ENCODE measurements around the gene SP100. TPM values are rescaled to one million over a fixed set of nuclear protein-coding genes. Genes with fewer than 3 reads are reported as not detected.
"Not testable (repeated sequence)": the region's sequence is repeated elsewhere in the genome, so short reads cannot be mapped to it uniquely, and the experiment has no call there.

The SP100 gene
- polyA plus RNA-seq, 3 donors: 19.1 to 34.9 (median 22.3) TPM

DNA sequence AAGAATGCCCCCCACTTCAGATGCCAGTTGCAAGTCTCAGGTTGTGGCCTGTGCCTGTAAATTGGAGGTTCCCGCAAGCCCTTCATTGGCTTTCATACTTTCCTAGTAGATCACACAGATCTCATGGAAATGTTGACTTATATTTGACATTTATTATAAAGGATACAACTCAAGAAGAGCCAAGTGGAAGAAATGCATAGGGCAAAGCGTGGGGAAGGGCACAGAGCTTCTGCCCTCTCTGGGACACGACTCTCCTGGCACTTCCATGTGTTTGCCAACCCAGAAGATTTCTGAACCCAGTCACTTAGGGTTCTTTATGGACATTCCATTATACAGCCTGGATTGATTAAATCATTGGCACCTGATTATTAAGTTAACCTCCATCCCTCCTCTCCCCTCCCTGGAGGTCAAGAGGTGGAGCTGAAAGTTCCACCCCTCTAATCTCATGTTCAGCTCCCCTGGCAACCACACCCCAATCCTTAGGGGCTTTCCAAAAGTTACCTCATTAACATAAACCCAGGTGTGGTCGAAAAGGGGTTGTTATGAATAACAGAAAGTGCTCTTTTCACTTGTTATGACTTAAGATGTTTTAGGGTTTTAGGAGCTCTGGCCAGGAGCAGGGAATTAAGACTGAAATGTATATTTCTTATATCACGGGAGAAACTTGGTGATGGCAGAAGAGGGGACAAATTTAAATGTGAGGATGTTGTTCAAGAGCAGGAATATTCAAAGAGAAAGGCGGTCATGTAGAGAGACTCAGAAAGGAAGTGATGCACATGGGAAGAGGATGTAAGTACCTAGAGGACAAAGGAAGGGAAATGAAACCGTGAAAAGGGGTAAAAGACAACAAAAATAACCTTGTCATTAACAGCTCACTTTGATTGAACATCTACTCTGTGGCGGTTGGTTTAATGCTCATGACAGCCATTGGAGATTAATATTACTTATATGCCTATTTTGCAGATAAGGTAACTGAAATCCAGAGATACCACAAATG is 31.8 kb downstream of the SP100 start:
- no peak for DNase-seq (ENCODE audit: extremely low read depth in 1 of 11, low read depth in 9 of 11, low spot score in 4 of 11)

DNA sequence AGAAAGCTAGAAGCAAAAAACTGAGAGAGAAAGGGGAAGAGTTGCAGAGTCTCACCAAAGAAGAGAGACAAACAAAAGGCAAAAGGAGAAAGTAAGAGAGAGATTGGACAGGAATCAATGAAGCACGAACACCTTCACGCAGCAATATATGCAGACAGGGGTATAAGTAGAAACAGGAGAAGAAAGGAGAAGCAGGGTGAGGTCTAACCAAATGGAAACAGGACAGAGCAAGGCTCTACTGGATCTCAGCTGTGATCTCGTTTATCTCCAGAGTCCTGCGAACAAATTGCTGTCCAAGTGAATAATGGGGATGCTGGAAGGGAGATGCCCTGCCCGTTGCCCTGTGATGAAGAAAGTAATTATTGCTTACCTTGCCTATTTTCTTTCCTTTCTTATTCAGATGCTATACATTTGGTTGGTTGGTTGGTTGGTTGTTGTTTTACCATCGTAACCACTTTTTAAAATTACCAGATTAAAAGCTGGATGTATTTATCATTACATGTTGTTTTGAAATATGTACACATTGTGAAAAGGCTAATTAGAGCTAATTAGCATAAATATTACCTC is 34.0 kb downstream of the SP100 start:
- DNase-seq (ENCODE audit: extremely low read depth in 1 of 11, low read depth in 9 of 11, low spot score in 4 of 11): no peak

GRCh38 chr2:230453006-230453405 is 37.0 kb downstream of the SP100 start:
- no peak for DNase-seq (ENCODE audit: extremely low read depth in 1 of 11, low read depth in 9 of 11, low spot score in 4 of 11)

DNA sequence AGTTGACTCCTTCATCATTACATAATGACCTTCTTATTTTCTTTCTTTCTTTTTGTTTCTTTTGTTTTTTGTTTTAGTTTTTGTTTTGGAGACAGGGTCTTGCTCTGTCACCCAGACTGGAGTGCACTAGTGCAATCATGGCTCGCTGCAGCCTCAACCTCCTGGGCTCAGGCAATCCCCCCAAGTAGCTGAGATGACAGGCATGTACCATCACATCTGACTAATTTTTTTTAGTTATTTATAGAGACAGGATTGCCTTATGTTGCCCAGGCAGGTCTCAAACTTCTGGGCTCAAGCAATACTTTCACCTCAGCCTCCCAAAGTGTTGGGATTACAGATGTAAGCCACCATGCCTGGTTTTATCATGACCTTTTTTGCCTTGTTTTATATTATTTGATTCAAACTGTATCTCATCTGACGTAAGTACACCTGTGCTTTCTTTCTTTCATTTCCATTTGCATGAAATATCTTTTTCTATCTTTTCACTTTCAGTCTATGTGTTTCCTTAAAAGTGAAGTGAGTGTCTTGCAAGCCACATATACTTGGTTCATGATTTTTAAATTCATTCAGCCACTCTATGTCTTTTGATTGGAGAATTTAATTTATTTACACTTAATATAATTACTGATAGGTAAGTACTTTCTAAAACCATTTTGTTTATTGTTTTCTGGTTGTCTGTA is 39.1 kb downstream of the SP100 start:
- no peak for DNase-seq (ENCODE audit: extremely low read depth in 1 of 11, low read depth in 9 of 11, low spot score in 4 of 11)

DNA sequence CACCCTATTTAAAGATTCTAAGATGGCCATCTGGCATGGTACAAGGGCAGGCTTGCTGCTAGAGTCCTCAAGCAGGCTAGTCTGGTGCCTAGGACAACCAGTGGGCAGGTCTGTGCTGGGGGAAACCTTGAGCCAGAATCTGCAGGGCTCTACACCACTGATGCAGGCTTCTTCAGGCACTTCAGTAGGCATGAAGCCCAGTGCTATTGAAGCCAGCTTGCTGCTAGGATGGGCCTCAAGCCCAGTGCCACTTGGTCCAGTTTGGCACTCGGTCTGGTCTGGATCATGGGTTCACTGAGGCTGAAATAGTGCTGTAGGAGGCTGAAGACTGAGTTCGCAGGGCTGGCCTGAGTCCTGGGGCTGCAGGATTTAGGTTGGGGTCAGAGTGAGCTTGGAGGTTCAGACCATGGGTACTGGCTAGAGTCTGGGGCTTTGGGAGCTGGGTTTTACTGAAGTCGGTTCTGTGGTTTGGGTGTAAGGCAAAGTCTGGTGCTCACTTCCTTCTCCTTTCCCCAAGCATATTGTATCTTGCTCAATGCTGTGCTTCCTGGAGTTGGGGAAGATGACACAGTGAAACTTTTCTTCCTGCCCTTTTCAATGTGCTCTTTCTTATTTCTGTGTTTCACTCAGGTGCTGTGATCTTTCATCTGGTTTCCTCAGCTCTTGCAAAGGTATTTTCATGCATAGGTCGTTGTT is 41.2 kb downstream of the SP100 start:
- no peak for DNase-seq (ENCODE audit: extremely low read depth in 1 of 11, low read depth in 9 of 11, low spot score in 4 of 11)

DNA sequence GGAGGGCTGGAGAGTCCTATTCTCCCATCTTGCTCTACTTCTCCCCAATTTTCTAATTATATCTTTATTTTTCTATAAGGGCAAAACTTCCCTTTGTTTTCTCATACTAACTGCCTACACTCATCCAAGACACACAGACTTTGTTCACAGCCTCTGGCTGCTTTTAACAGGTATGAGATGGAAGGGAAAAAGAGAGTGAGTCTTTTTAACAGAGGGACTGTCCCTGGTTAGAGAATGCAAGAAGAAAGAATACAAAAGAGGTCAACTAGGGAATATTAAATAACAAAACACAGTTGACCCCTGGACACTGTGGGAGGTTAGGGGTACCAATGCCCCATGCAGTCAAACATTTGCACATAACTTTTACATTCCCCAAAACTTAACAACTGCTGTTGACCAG is 41.8 kb downstream of the SP100 start:
- DNase-seq (ENCODE audit: extremely low read depth in 1 of 11, low read depth in 9 of 11, low spot score in 4 of 11): no peak

- no peak for DNase-seq (ENCODE audit: extremely low read depth in 1 of 11, low read depth in 9 of 11, low spot score in 4 of 11)
Observed at GRCh38 chr2:230459216-230459615, 43.2 kb downstream of the SP100 start.

DNA sequence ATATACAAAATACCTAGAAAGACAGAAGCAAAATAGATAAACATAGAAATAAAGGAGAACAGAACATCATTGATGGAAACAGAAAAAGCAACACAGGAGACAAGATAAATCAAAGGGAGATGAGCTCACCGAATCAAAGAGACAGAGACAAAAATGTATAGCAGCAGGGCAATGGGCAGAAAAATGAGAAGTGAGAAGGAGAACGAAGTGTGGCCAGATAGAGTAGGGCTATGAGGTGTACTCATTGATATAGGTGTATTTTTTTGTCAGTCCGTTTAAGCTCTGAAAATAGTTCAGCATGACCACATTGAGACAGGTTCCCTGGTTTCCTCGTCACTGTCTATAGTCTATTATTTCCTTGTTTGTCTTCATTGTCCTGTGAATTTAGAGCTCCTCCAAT is 55.1 kb downstream of the SP100 start:
- no peak for DNase-seq (ENCODE audit: extremely low read depth in 1 of 11, low read depth in 9 of 11, low spot score in 4 of 11)

GRCh38 chr2:230472621-230473018 is 56.6 kb downstream of the SP100 start:
- DNase-seq (ENCODE audit: extremely low read depth in 1 of 11, low read depth in 9 of 11, low spot score in 4 of 11): no peak

DNA sequence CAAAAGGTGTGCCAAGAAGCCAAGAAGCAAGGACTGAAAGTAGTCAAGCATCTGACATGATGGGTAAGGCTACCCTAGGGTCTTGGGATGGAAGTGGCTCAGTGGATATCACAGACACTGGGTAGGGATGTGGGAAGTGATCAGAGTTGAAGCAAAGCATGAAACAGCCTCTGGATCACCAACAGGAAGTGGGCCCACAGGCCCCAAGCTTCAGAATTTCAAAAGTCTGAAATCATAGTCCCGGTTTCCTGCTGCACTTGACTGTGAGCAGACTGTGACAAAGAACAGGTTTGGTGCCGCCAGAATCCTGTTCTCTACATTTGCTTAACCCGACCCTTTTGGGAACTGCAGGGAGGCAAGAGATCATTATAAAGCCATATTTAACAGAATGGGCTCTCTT is 57.4 kb downstream of the SP100 start:
- no peak for DNase-seq (ENCODE audit: extremely low read depth in 1 of 11, low read depth in 9 of 11, low spot score in 4 of 11)

DNA sequence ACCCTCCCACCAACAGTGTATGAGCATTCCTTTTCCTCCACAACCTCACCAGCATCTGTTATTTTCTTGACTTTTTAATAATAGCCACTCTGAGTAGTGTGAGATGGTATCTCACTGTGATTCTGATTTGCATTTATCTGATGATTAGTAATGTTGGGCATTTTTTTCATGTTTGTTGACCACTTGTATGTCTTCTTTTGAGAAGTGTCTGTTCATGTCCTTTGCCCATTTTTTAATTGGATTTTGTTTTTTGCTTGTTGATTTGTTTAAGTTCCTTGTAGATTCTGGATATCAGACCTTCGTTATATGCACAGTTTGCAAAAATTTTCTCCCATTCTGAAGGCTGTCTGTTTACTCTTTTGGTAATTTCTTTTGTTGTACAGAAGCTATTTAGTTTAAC is 59.1 kb downstream of the SP100 start:
- no peak for DNase-seq (ENCODE audit: extremely low read depth in 1 of 11, low read depth in 9 of 11, low spot score in 4 of 11)

GRCh38 chr2:230485801-230486341 is 69.9 kb downstream of the SP100 start:
- DNase-seq (ENCODE audit: extremely low read depth in 1 of 11, low read depth in 9 of 11, low spot score in 4 of 11): no peak

- DNase-seq (ENCODE audit: extremely low read depth in 1 of 11, low read depth in 9 of 11, low spot score in 4 of 11): not testable (repeated sequence)
Observed at GRCh38 chr2:230491219-230491618, 75.2 kb downstream of the SP100 start.

DNA sequence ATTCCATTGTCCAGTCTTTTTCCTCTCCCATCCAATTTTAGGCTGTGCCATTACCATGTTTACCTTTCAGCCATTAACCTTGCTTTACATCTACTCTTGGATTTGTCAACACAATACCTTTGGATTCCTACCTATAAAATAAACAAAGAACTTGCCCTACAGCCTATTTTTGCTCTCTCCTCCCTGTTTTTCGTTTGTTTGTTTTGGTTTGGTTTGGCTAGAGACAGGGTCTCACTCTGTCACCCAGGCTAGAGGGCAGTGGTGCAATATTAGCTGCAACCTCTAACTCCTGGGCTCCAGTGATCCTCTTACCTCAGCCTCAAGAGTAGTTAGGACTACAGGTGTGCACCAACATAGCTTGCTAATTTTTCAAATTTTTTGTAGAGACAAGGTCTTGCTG is 76.1 kb downstream of the SP100 start:
- DNase-seq (ENCODE audit: extremely low read depth in 1 of 11, low read depth in 9 of 11, low spot score in 4 of 11): no peak

DNA sequence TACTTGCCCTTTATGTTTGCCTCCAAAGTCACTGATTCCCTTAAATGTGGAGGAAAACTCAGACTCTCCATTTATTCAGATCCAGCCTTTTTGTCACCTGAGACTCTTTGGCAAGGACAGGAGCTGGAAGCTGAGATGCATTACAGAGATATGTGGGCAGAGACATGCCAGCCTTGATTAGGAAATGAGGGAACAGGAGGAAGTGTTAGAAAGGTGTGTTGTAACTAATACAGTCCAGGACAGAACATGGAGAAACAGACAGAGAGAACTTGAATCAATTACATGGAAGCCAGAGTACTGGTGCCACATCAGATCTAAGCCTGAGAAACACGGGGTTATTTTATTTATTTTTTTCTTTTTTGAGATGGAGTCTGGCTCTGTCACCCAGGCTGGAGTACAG is 79.0 kb downstream of the SP100 start:
- DNase-seq (ENCODE audit: extremely low read depth in 1 of 11, low read depth in 9 of 11, low spot score in 4 of 11): no peak

DNA sequence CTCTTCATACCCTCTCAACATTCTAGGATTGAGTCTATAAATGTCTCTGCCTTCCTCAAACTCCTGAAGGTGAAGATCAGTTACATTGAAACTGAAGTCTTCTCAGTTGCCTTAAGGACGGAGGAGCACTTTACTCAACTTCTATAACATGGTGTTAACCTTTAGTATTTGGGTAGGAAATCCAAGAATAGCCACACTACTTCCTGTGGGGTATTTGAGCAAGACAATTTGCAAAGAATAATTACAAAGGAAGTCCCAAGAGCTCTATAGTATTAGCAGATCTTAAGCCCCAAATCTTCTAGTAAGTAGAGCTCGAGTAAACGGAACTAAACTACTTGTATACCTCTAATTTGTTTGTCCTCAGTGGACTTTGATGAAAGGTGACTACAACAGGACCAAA is 80.9 kb downstream of the SP100 start:
- DNase-seq (ENCODE audit: extremely low read depth in 1 of 11, low read depth in 9 of 11, low spot score in 4 of 11): no peak

DNA sequence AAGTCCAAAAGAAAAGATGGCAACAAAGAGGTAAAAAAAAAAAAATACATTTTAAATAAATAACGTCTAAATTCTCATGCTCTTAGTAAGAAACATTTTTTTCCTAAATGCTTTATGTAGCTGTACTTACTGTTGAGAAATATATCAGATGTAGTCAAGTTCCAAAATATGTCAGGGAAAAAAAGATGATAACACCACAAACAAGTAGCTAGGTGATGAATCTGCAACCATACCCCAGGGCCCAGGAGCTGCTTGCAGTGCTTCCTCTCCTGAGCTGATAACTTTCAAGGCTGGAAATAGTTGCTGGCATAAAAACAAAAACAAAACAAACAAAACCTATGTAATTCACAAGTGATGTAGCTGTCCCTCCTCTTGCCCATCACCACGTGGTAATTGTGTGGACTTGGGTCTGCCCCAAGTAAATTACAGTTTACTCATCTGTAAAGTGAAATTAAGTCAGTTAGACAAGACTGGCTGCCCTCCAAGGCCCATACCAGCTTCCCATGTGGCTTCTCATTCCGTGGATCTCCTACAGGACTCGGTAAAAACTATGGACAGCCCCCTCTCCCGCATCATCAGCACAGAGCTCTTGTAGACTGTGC is 82.6 kb downstream of the SP100 start:
- DNase-seq (ENCODE audit: extremely low read depth in 1 of 11, low read depth in 9 of 11, low spot score in 4 of 11): no peak

DNA sequence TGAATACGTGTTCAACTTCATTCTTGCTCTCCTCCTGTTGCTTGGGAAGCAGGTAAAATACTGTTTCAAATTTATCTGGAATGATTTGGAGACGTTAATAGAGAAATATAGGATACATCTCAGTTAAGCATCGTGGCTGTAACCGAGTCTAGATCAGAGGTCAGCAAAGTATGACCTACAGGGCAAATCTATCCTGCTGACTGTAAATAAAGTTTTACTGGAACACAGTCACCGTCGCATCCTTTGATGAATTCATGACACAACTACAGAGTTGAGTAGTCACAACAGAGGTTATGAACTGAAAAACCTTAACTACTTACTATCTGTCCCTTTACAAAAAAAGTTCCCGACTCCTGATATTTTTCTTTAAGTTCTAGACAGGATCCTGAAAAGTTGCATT is 86.6 kb downstream of the SP100 start:
- DNase-seq (ENCODE audit: extremely low read depth in 1 of 11, low read depth in 9 of 11, low spot score in 4 of 11): no peak

GRCh38 chr2:230503798-230504197 is 87.8 kb downstream of the SP100 start:
- no peak for DNase-seq (ENCODE audit: extremely low read depth in 1 of 11, low read depth in 9 of 11, low spot score in 4 of 11)

Data from renal cortex interstitium (tissue), 11 donors.